Measurements from ENCODE around the gene MYBPH. TPM values are rescaled to one million over a fixed set of nuclear protein-coding genes. Genes with fewer than 3 reads are reported as not detected.

MYBPH gene
- total and polyA plus RNA-seq, 2 of the 13 experiments (the other 11 are each of a cell fraction or from before 2014, with no cell fraction given) = not detected

- peaks cover 1 to 6% of the 10 kb centered on the region in 2 experiments; a peak in 2 of 5 replicates for H3K27me3 ChIP-seq (ENCODE audit: control insufficient read depth in 1 of 2, insufficient read depth in 2 of 2, low read length in 2 of 2)
- no peaks in the 10 kb centered on the region for H3K4me1 ChIP-seq (ENCODE audit: insufficient read depth, low read length)
- no peaks in the 10 kb centered on the region for H3K9me3 ChIP-seq (ENCODE audit: low read length)
- no peaks in the 10 kb centered on the region for H3K79me2 ChIP-seq (ENCODE audit: insufficient read depth, low read length)
- H4K20me1 ChIP-seq (ENCODE audit: insufficient read depth, low read length) = no peaks in the 10 kb centered on the region
- H3K4me2 ChIP-seq (ENCODE audit: low read depth, low read length) = no peak overlapping the region
- 58% methylated on average over 16 of the region's 28 CpGs for WGBS (ENCODE audit: low lambda C conversion rate)
- DNase-seq (ENCODE audit: low spot score) = no peak
- no peaks in the 10 kb centered on the region for H3K36me3 ChIP-seq (replicated peaks in 1 of 2; ENCODE audit: control insufficient read depth in 1 of 2, insufficient read depth in 2 of 2, low read length in 2 of 2)
- in situ Hi-C loops (cut with HindIII; ENCODE audit: extremely low pct_ligation_motif_present, low pct_unique_long_range_greater_than_20kb) = loop anchor here (5.0 kb wide), 1 partner anchor 52 kb away; no protein-coding TSS in a partner anchor
- CTCF ChIA-PET (ENCODE audit: low intra/inter-chr PET ratio, low total read pairs) = no interaction called here
- ATAC-seq = no peak
- no peak overlapping the region for H3K4me3 ChIP-seq (replicated peaks in 1 of 3; ENCODE audit: insufficient read depth in 1 of 3, low read depth in 2 of 3, low read length in 3 of 3)
- no TSS peak for BruUV-seq (replicated peaks)
- no peak overlapping the region for H2AFZ ChIP-seq (ENCODE audit: low read length)
- no peak overlapping the region for H3K9ac ChIP-seq (ENCODE audit: insufficient read depth, low read depth, low read length)
- intact Hi-C loops (cut with micrococcal nuclease; ENCODE audit: unreplicated experiment) = no loop called here
- POLR2A ChIA-PET = no interaction called here
- TF ChIP-seq MAFK (conservative IDR thresholded peaks at IDR 0.05 in 1 of 2, IDR thresholded peaks at IDR 0.05 in 1 of 2; ENCODE audit: low read length in 2 of 2) (no peak), ZNF468 (CRISPR knock-in tag; IDR thresholded peaks at IDR 0.05) (no peak), KDM5B (CRISPR knock-in tag; IDR thresholded peaks at IDR 0.05; ENCODE audit: borderline replicate concordance) (no peak), TBX2 (CRISPR knock-in tag; IDR thresholded peaks at IDR 0.05; ENCODE audit: borderline replicate concordance) (no peak), GPBP1L1 (CRISPR knock-in tag; IDR thresholded peaks at IDR 0.05) (no peak), ATF7-NPFF (CRISPR knock-in tag; IDR thresholded peaks at IDR 0.05; ENCODE audit: low read depth) (no peak), ZNF724P (CRISPR knock-in tag; IDR thresholded peaks at IDR 0.05; ENCODE audit: borderline replicate concordance) (no peak), ZKSCAN1 (IDR thresholded peaks at IDR 0.05; ENCODE audit: low read length) (no peak), PAWR (CRISPR knock-in tag; IDR thresholded peaks at IDR 0.05; ENCODE audit: borderline replicate concordance) (no peak), TEAD2 (CRISPR knock-in tag; IDR thresholded peaks at IDR 0.05) (no peak)
- TF ChIP-seq, protein P1, sequence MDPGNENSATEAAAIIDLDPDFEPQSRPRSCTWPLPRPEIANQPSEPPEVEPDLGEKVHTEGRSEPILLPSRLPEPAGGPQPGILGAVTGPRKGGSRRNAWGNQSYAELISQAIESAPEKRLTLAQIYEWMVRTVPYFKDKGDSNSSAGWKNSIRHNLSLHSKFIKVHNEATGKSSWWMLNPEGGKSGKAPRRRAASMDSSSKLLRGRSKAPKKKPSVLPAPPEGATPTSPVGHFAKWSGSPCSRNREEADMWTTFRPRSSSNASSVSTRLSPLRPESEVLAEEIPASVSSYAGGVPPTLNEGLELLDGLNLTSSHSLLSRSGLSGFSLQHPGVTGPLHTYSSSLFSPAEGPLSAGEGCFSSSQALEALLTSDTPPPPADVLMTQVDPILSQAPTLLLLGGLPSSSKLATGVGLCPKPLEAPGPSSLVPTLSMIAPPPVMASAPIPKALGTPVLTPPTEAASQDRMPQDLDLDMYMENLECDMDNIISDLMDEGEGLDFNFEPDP (CRISPR knock-in tag; conservative IDR thresholded peaks at IDR 0.05) = no peak
- no peak overlapping the region for H3K27ac ChIP-seq (ENCODE audit: extremely low read length, insufficient read depth, low read length)
- FAIRE-seq = no peak
These were observed 10.4 kb downstream of the MYBPH start for GRCh38 chr1:203165101-203165799.

Measured in HepG2 (cell line).